Loucy (cell line): ENCODE data around the gene TBC1D24.

Source experiments
- H2AFZ ChIP-seq: fragments of 200-600 bp; sonication (generic); 2 replicates; pipeline ENCODE4 v1.6.0; 2016; ENCODE audit warnings: antibody characterized with exemption, mild to moderate bottlenecking, low read length, moderate library complexity
- H3F3A ChIP-seq: fragments of 200-600 bp; 2 replicates; pipeline ENCODE4 v1.6.0; 2016; ENCODE audit warnings: antibody characterized with exemption, low read depth, mild to moderate bottlenecking
- H3K27me3 ChIP-seq: fragments of 200-600 bp; sonication (generic); 2 replicates; pipeline ENCODE4 v1.6.1; 2014; ENCODE audit warnings: low read length, mild to moderate bottlenecking; ENCODE audit not compliant: insufficient read depth, poor library complexity, severe bottlenecking
- H3K36me3 ChIP-seq: fragments of 200-600 bp; sonication (generic); 2 replicates; pipeline ENCODE4 v1.6.1; 2016; ENCODE audit warnings: low read length; ENCODE audit not compliant: insufficient read depth
- H3K4me1 ChIP-seq: fragments of 200-600 bp; sonication (generic); 2 replicates; pipeline ENCODE4 v1.5.1; 2014; ENCODE audit warnings: low read length, mild to moderate bottlenecking; ENCODE audit not compliant: insufficient read depth, poor library complexity, severe bottlenecking
- H3K4me2 ChIP-seq: fragments of 200-600 bp; sonication (generic); 2 replicates; pipeline ENCODE4 v1.6.0; 2014; ENCODE audit warnings: antibody characterized with exemption, low read length, low read depth, mild to moderate bottlenecking; ENCODE audit not compliant: poor library complexity, severe bottlenecking
- H3K4me3 ChIP-seq: fragments of 200-600 bp; sonication (generic); 2 replicates; pipeline ENCODE4 v1.5.1; 2014; ENCODE audit warnings: low read length, mild to moderate bottlenecking, mixed read lengths; ENCODE audit not compliant: poor library complexity, severe bottlenecking
- H3K79me2 ChIP-seq: fragments of 200-600 bp; sonication (generic); 2 replicates; pipeline ENCODE4 v1.6.1; 2014; ENCODE audit warnings: low read length; ENCODE audit not compliant: insufficient read depth
- H3K9ac ChIP-seq: fragments of 200-600 bp; sonication (generic); 2 replicates; pipeline ENCODE4 v1.6.0; 2014; ENCODE audit warnings: mild to moderate bottlenecking, low read depth, low read length, moderate library complexity; ENCODE audit not compliant: poor library complexity, severe bottlenecking
- H3K9me2 ChIP-seq: fragments of 200-600 bp; sonication (generic); replicated peaks from 2 replicates; pipeline ENCODE4 v1.6.1; 2016; ENCODE audit warnings: low read depth, low read length, mixed read lengths
- H3K9me3 ChIP-seq: fragments of 200-600 bp; sonication (generic); 2 replicates; pipeline ENCODE4 v1.6.1; 2014; ENCODE audit warnings: mild to moderate bottlenecking, antibody characterized with exemption, low read length, low read depth; ENCODE audit not compliant: insufficient read depth
- H4K20me1 ChIP-seq: fragments of 200-600 bp; sonication (generic); 2 replicates; pipeline ENCODE4 v1.6.0; 2014; ENCODE audit warnings: antibody characterized with exemption, low read length, mild to moderate bottlenecking; ENCODE audit not compliant: insufficient read depth, poor library complexity, severe bottlenecking
- EZH2phosphoT487 ChIP-seq: fragments of 200-600 bp; IDR thresholded peaks from 2 replicates; pipeline ENCODE4 v1.6.1; 2018; ENCODE audit warnings: antibody characterized with exemption, mild to moderate bottlenecking, moderate library complexity, borderline replicate concordance
- TF ChIP-seq, protein P1 (sequence below): fragments of 200-600 bp; sonication (generic); conservative IDR thresholded peaks from 2 replicates; pipeline ENCODE4 v1.5.1; 2014; ENCODE audit warnings: mild to moderate bottlenecking, antibody characterized with exemption, low read length

Gene TBC1D24

GRCh38 chr16:2508722-2509400 lies 33.9 kb downstream of the TBC1D24 start:
- TF ChIP-seq, protein P1, sequence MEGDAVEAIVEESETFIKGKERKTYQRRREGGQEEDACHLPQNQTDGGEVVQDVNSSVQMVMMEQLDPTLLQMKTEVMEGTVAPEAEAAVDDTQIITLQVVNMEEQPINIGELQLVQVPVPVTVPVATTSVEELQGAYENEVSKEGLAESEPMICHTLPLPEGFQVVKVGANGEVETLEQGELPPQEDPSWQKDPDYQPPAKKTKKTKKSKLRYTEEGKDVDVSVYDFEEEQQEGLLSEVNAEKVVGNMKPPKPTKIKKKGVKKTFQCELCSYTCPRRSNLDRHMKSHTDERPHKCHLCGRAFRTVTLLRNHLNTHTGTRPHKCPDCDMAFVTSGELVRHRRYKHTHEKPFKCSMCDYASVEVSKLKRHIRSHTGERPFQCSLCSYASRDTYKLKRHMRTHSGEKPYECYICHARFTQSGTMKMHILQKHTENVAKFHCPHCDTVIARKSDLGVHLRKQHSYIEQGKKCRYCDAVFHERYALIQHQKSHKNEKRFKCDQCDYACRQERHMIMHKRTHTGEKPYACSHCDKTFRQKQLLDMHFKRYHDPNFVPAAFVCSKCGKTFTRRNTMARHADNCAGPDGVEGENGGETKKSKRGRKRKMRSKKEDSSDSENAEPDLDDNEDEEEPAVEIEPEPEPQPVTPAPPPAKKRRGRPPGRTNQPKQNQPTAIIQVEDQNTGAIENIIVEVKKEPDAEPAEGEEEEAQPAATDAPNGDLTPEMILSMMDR: no peak
- Histone ChIP-seq H3K4me1 (peaks cover 4% of the 10 kb centered on the region), H3K4me2 (no peak overlapping the region), H3K27me3 (no peaks in the 10 kb centered on the region), H3K79me2 (peaks cover under 1% of the 10 kb centered on the region; the same call in 1 of the 2 replicates), H3K36me3 (no peaks in the 10 kb centered on the region), H2AFZ (no peak overlapping the region), H3F3A (no peaks in the 10 kb centered on the region), H3K4me3 (no peak overlapping the region), H4K20me1 (no peaks in the 10 kb centered on the region), H3K9me2 (no peaks in the 10 kb centered on the region), H3K9me3 (no peaks in the 10 kb centered on the region), H3K9ac (no peak overlapping the region)

DNA sequence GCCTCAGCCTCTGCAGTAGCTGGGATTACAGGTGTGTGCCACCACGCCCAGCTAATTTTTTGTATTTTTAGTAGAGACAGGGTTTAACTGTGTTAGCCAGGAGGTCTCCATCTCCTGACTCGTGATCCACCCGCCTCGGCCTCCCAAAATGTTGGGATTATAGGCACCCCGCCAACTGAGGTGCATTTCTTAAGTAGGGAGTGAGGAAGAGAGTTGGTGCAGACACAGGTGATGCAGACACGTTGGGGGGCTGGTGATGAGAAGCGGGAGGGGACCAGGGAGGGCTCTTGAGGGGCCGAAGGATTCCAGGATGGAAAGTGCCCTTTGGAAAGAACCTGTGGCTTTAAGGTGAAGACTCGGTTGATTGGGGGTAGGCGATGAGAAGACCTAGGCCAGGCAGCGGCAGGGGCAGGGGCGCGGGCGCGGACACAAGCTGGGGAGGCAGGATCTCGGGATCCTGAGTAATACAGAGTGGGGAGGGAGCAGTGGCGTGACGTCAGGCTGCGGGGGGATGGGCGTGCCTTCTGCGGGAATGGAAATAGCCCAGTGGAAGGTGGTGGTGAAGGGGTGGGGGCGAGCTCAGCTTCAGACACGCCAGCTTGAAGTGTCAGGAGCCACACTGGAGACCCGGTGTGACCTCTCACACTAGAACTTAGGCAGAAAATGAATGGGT lies 36.3 kb downstream of the TBC1D24 start:
- peaks cover 9% of the 10 kb centered on the region for H4K20me1 ChIP-seq
- no peaks in the 10 kb centered on the region for H3K9me3 ChIP-seq
- no peaks in the 10 kb centered on the region for H3K27me3 ChIP-seq
- no peak overlapping the region for H3K4me2 ChIP-seq
- TF ChIP-seq, protein P1: no peak
- TF ChIP-seq EZH2phosphoT487: no peak
- H3K79me2 ChIP-seq: peaks cover 25% of the 10 kb centered on the region
- H3K4me3 ChIP-seq: no peak overlapping the region
- H3K9me2 ChIP-seq: no peaks in the 10 kb centered on the region
- no peaks in the 10 kb centered on the region for H3F3A ChIP-seq
- H3K36me3 ChIP-seq: no peaks in the 10 kb centered on the region
- H3K4me1 ChIP-seq: peaks cover 10% of the 10 kb centered on the region
- no peak overlapping the region for H3K9ac ChIP-seq
- no peak overlapping the region for H2AFZ ChIP-seq

DNA sequence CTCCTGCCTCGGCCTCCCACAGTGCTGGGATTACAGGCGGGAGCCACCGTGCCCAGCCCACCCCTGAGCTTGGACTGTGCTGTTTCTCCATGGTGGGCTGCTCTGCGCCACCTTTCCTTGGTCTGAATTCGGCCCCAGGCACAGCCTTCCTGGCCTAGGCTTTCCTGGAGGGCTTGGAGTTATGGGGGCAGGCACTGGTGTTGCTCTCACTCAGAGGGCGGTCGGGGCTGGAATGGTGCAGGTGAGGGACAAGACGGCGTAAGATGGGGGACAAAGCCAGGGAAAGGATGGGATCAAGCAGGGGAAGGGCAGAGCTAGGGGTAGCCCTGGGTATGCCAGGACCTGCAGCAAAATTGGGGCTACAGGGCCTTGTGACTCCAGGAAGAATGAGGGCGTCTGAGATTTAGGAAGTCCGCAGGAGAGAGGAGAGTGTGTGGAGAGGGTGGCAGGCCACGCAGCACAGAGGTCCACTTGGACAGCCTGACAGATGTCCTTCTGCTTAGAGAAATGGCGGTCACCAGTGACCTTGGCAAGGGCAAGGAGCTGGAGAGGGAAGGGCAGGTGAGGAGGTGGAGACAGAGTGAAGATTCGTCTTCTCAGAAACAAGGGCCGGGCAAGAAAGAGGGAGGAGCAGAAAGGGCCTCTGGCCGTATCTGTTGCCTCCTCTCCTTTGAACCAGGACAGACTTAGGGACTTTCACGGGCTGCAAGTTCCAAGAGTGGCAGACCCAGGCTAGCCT lies 37.2 kb downstream of the TBC1D24 start:
- no peak overlapping the region for H2AFZ ChIP-seq
- H3K4me2 ChIP-seq: no peak overlapping the region
- no peak overlapping the region for H3K4me3 ChIP-seq
- H3K9me3 ChIP-seq: no peaks in the 10 kb centered on the region
- TF ChIP-seq EZH2phosphoT487: no peak
- TF ChIP-seq, protein P1: no peak
- no peaks in the 10 kb centered on the region for H3F3A ChIP-seq
- peaks cover 12% of the 10 kb centered on the region for H3K4me1 ChIP-seq
- H3K27me3 ChIP-seq: no peaks in the 10 kb centered on the region
- H4K20me1 ChIP-seq: peaks cover 9% of the 10 kb centered on the region
- no peaks in the 10 kb centered on the region for H3K9me2 ChIP-seq
- no peak overlapping the region for H3K9ac ChIP-seq
- H3K79me2 ChIP-seq: peaks cover 34% of the 10 kb centered on the region
- H3K36me3 ChIP-seq: no peaks in the 10 kb centered on the region
